Esophagus squamous epithelium (tissue), 5 donors: ENCODE data around the gene PSME4. TPM values are rescaled to one million over a fixed set of nuclear protein-coding genes. Genes with fewer than 3 reads are reported as not detected.

Experiments used
- DNase-seq: peaks from one replicate; lab custom pipeline; 2025; lab: John Stamatoyannopoulos, UW
- H3K27ac ChIP-seq, 4 donors: fragments of 200-600 bp; sonication (generic); one replicate each; pipeline ENCODE4 v1.5.1; 2016 to 2019; ENCODE audit warnings: mild to moderate bottlenecking in 1 of 4
- H3K27me3 ChIP-seq, 4 donors: fragments of 200-600 bp; sonication (generic); 1 replicate in 3 of 4; 2 replicates in 1 of 4; pipeline versions ENCODE4 v1.5.1 to v1.6.0; 2017 to 2021; ENCODE audit warnings: antibody characterized with exemption in 1 of 4
- H3K36me3 ChIP-seq, 3 donors: fragments of 200-600 bp; sonication (generic); one replicate each; pipeline ENCODE4 v1.5.1; 2016 to 2019
- H3K4me1 ChIP-seq, 3 donors: fragments of 200-600 bp; sonication (generic); one replicate each; pipeline ENCODE4 v1.5.1; 2017 to 2019
- H3K4me3 ChIP-seq, 4 donors: fragments of 200-600 bp; sonication (generic); 1 replicate in 3 of 4; 2 replicates in 1 of 4; pipeline ENCODE4 v1.5.1; 2016 to 2019; ENCODE audit warnings: mild to moderate bottlenecking in 2 of 4, moderate library complexity in 1 of 4
- H3K9me3 ChIP-seq, 3 donors: fragments of 200-600 bp; sonication (generic); one replicate each; pipeline ENCODE4 v1.5.1; 2016 to 2019
- POLR2A ChIP-seq, 4 donors: fragments of 450-650 bp; IDR thresholded peaks; one replicate each; pipeline ENCODE4 v1.6.1; 2017; ENCODE audit warnings: antibody characterized with exemption in 4 of 4, mild to moderate bottlenecking in 4 of 4, moderate library complexity in 3 of 4
- WGBS, 2 donors: methylation state at CpG; one replicate each; pipeline ENCODE4 v1.1.5; 2018; 5-methylcytosine and 5-hydroxymethylcytosine counted together
- intact Hi-C: fragments of 100-400 bp; cut with DNase I; formaldehyde crosslinking; loops from one replicate; pipeline ENCODE4 v1.15.0; 2022
- total RNA-seq, 4 donors: library from RNA; depleted of rRNA; stranded (reverse); fragments of >200 nt; gene quantifications; one replicate each; pipeline ENCODE4 v1.1.0, GENCODE V29; 2016
- TF ChIP-seq, protein P1 (sequence below), 6 experiments: fragments of 450-650 bp in 4 of 6; fragments of 200-600 bp in 2 of 6; sonication (generic) in 2 of 6; IDR thresholded peaks; one replicate each; pipeline ENCODE4 v1.5.1; 2016 to 2019; ENCODE audit warnings: antibody characterized with exemption in 6 of 6, mild to moderate bottlenecking in 4 of 6, moderate library complexity in 4 of 6
- donor health status: DM: yes; HTN: yes; CAD: no.

Gene PSME4
- total RNA-seq, 4 donors from 2014 or later: 26.0 to 58.9 (median 44.0) TPM

DNA sequence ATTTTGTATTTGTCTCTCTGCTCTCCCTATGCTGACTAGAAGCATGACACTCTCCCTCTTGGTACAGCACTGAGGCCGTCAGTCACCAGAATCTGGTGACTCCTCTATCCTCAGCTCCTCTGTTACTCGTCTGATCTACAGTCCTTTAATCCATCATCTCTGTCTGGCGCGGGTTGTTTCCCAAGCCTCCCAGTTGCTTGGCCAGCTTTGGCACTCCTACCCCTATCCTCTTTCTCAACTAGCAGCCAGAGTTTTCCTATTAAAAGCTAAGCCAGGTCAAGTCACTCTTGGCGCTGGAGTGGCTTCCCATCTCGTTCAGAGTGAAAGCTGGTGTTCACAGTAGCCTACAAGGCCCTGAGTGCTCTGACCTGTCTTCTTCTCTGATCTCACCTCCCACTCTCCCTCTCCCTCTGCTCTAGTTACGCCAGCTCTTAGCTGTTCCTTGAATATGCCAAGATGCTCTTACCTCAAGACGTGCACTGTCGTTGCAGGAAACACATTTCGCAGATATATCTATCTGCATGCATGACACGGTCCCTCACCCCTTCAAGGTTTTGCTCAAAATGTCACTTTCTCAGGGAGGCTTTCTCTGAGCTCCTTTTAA, 41.8 kb upstream of the PSME4 start:
- Histone ChIP-seq H3K27ac (no peak overlapping the region), H3K4me1 (peaks cover 0 to 6% (median 0%) of the 10 kb centered on the region in 3 donors), H3K27me3 (no peaks in the 10 kb centered on the region), H3K36me3 (no peaks in the 10 kb centered on the region), H3K9me3 (no peaks in the 10 kb centered on the region), H3K4me3 (no peak overlapping the region)
- TF ChIP-seq, protein P1, sequence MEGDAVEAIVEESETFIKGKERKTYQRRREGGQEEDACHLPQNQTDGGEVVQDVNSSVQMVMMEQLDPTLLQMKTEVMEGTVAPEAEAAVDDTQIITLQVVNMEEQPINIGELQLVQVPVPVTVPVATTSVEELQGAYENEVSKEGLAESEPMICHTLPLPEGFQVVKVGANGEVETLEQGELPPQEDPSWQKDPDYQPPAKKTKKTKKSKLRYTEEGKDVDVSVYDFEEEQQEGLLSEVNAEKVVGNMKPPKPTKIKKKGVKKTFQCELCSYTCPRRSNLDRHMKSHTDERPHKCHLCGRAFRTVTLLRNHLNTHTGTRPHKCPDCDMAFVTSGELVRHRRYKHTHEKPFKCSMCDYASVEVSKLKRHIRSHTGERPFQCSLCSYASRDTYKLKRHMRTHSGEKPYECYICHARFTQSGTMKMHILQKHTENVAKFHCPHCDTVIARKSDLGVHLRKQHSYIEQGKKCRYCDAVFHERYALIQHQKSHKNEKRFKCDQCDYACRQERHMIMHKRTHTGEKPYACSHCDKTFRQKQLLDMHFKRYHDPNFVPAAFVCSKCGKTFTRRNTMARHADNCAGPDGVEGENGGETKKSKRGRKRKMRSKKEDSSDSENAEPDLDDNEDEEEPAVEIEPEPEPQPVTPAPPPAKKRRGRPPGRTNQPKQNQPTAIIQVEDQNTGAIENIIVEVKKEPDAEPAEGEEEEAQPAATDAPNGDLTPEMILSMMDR (IDR thresholded peaks at IDR 0.05): no peak
- DNase-seq: no peak
- WGBS, 2 donors: 84 to 88% methylated on average over 11 of the region's 11 CpGs
- intact Hi-C loops: no loop called here

DNA sequence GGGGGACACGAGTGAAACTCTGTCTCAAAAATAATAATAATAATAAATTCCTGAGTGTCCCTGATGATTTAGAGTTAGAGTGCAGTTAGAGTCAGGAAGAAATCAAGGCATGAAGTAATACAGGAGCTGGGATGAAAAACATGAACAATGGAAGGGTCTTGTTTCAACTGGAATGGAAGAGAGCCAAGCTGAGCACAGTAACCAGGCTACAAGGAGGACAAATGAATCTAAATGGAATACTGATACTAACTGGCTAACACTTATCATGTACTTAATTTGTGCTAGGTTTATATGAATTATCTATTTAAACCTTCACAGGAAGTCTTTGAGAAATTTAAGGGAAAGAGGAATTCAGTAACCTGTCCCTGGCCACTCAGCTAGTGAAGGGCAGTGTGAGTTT, 38.8 kb upstream of the PSME4 start:
- TF ChIP-seq POLR2A (IDR thresholded peaks at IDR 0.05): no peak
- TF ChIP-seq, protein P1 (IDR thresholded peaks at IDR 0.05): no peak
- 80 to 100% methylated on average over 1 of the region's 1 CpG for WGBS, 2 donors
- DNase-seq: no peak

DNA sequence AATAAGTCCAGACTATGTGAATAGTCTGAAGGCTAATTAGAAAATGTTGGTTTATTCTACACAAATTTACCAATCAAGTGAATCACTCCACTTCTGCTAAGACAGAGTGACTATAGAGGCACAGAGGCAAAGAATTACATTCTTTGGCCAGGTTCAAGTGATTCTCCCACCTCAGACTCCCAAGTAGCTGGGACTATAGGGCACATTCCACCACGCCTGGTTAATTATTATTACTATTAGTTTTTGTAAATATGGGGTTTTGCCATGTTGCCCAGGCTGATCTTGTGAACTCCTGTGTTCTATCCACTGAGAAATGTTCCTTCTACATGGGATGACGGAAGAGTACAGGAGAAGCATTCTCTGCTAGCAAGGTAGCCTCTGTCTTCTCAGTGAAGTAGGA, 37.6 kb upstream of the PSME4 start:
- H3K4me3 ChIP-seq: no peak overlapping the region
- 95 to 100% methylated on average over 1 to 2 of the region's 2 CpGs for WGBS, 2 donors
- no peaks in the 10 kb centered on the region for H3K36me3 ChIP-seq
- no peaks in the 10 kb centered on the region for H3K9me3 ChIP-seq
- H3K27me3 ChIP-seq: no peaks in the 10 kb centered on the region
- no peak overlapping the region for H3K27ac ChIP-seq
- intact Hi-C loops: no loop called here
- TF ChIP-seq, protein P1 (IDR thresholded peaks at IDR 0.05): no peak
- no peak for TF ChIP-seq POLR2A (IDR thresholded peaks at IDR 0.05)
- H3K4me1 ChIP-seq: no peaks in the 10 kb centered on the region
- no peak for DNase-seq

More for the DNA sequence above, 38.8 kb upstream of the PSME4 start:
- Histone ChIP-seq H3K9me3 (no peaks in the 10 kb centered on the region), H3K27ac (no peak overlapping the region), H3K4me1 (no peaks in the 10 kb centered on the region), H3K36me3 (no peaks in the 10 kb centered on the region), H3K27me3 (no peaks in the 10 kb centered on the region), H3K4me3 (no peak overlapping the region)
- intact Hi-C loops: no loop called here

DNA sequence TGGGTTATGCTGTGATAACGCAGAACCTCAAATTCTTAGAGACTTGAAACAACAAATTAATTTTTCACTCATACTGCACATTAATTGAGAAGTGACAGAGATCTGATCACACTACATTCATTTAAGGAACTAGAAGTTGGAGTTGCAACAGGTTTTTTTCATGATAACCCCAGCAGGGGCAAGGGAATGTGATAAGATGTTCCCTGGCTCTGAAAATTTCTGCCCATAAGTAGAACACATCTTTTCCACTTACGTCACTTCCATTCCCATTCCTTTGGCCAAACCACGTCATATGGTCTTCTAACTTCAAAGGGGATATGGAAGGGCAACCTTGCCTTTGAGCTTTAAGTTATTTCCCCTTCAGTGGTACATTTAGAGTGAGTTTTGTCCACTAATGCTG, 29.7 kb upstream of the PSME4 start:
- 83 to 95% methylated on average over 3 of the region's 3 CpGs for WGBS, 2 donors
- intact Hi-C loops: no loop called here
- Histone ChIP-seq H3K27me3 (no peaks in the 10 kb centered on the region), H3K4me1 (no peaks in the 10 kb centered on the region), H3K36me3 (no peaks in the 10 kb centered on the region), H3K4me3 (no peak overlapping the region), H3K27ac (no peak overlapping the region), H3K9me3 (no peaks in the 10 kb centered on the region)
- DNase-seq: no peak
- TF ChIP-seq, protein P1 (IDR thresholded peaks at IDR 0.05): no peak
- no peak for TF ChIP-seq POLR2A (IDR thresholded peaks at IDR 0.05)

DNA sequence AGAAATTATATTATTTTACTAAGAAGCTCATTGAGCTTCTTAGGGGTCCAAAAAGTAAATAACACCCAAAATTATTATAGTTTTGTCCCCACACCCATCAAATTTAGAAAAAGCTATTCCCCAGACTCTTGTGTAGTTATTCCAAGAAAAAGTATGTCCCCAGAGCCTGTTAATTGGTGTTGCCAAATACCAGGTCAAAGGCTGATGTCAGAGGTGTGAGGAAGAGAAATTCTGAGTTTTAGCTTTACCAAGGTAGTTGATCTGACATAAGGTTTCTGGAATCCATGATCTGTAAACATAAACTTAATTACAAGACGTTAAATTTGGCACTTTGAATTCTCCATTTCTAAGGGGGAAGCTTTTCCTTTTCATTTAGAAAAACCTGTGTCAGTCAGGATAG, 29.3 kb upstream of the PSME4 start:
- no peak for TF ChIP-seq POLR2A (IDR thresholded peaks at IDR 0.05)
- TF ChIP-seq, protein P1 (IDR thresholded peaks at IDR 0.05): no peak
- Histone ChIP-seq H3K36me3 (no peaks in the 10 kb centered on the region), H3K9me3 (no peaks in the 10 kb centered on the region), H3K4me1 (no peaks in the 10 kb centered on the region), H3K27ac (no peak overlapping the region), H3K27me3 (no peaks in the 10 kb centered on the region), H3K4me3 (no peak overlapping the region)
- no peak for DNase-seq
- WGBS, 2 donors: 52 to 68% methylated on average over 1 of the region's 1 CpG
- intact Hi-C loops: no loop called here
